A673 (cell line): Measurements from ENCODE around the gene DDR1. TPM values are rescaled to one million over a fixed set of nuclear protein-coding genes. Genes with fewer than 3 reads are reported as not detected.

Experiments used
- BruUV-seq: library from RNA; stranded (reverse); fragments of 400-500 nt; replicated peaks from 2 replicates; lab custom pipeline; 2021; lab: Mats Ljungman, UMichigan
- CTCF ChIA-PET: fragments of 300-600 bp; sonication (Branson Sonifier 250); formaldehyde crosslinking; loops from one replicate; lab custom pipeline; 2022; ENCODE audit warnings: antibody characterized with exemption; lab: Charles Lee
- POLR2A ChIA-PET: fragments of 300-600 bp; sonication (Branson Sonifier 250); formaldehyde crosslinking; loops from one replicate; lab custom pipeline; 2022; ENCODE audit warnings: antibody characterized with exemption; ENCODE audit not compliant: low non-redundant PET; lab: Charles Lee
- DNase-seq: peaks from one replicate; pipeline ENCODE4 v3.0.0-alpha.2; 2015; ENCODE audit warnings: low spot score
- H3K27ac ChIP-seq: fragments of 200-600 bp; sonication (generic); 2 replicates; pipeline ENCODE4 v1.5.1; 2016; ENCODE audit warnings: mixed run types, low read depth, mild to moderate bottlenecking, mixed read lengths, antibody characterized with exemption, low read length; ENCODE audit not compliant: poor library complexity, severe bottlenecking
- H3K27me3 ChIP-seq: fragments of 200-600 bp; sonication (generic); replicated peaks from 2 replicates; pipeline ENCODE4 v1.6.1; 2017; ENCODE audit warnings: mixed run types, low read depth, mild to moderate bottlenecking, mixed read lengths, antibody characterized with exemption, low read length; ENCODE audit not compliant: insufficient read depth, poor library complexity
- H3K36me3 ChIP-seq: fragments of 200-600 bp; sonication (generic); 2 replicates; pipeline ENCODE4 v1.6.1; 2016; ENCODE audit warnings: mixed run types, mild to moderate bottlenecking, mixed read lengths, antibody characterized with exemption, low read length; ENCODE audit not compliant: insufficient read depth, poor library complexity, severe bottlenecking
- H3K4me1 ChIP-seq: fragments of 200-600 bp; sonication (generic); 2 replicates; pipeline ENCODE4 v1.6.1; 2017; ENCODE audit warnings: mixed run types, mild to moderate bottlenecking, mixed read lengths, antibody characterized with exemption, low read length; ENCODE audit not compliant: insufficient read depth, poor library complexity, severe bottlenecking
- H3K4me3 ChIP-seq: fragments of 200-600 bp; sonication (generic); 2 replicates; pipeline ENCODE4 v1.5.1; 2016; ENCODE audit warnings: low read depth, mixed run types, mild to moderate bottlenecking, mixed read lengths, low read length; ENCODE audit not compliant: poor library complexity, severe bottlenecking
- H3K9me3 ChIP-seq: fragments of 200-600 bp; sonication (generic); 2 replicates; pipeline ENCODE4 v1.6.1; 2016; ENCODE audit warnings: mixed run types, low read depth, mild to moderate bottlenecking, mixed read lengths, antibody characterized with exemption, low read length; ENCODE audit not compliant: poor library complexity, severe bottlenecking
- EZH2 ChIP-seq: fragments of 200-600 bp; sonication (generic); IDR thresholded peaks from 2 replicates; pipeline ENCODE4 v1.6.1; 2017; ENCODE audit warnings: borderline replicate concordance, low read depth, mild to moderate bottlenecking, mixed read lengths, antibody characterized with exemption, low read length; ENCODE audit not compliant: poor library complexity, severe bottlenecking
- intact Hi-C: fragments of 100-400 bp; cut with micrococcal nuclease; formaldehyde crosslinking; loops from one replicate; pipeline ENCODE4 v1.10.0; 2022; ENCODE audit not compliant: unreplicated experiment
- total RNA-seq: library from RNA; stranded (reverse); gene quantifications from 2 replicates; pipeline ENCODE4 v1.2.3, GENCODE V29; 2021
- TF ChIP-seq, protein P1 (sequence below): fragments of 300-800, 200-600 bp; sonication (generic); conservative IDR thresholded peaks from 2 replicates; pipeline ENCODE4 v1.5.1; 2017; ENCODE audit warnings: low read depth, mild to moderate bottlenecking, antibody characterized with exemption, low read length, moderate library complexity, mixed read lengths

The DDR1 gene
- total RNA-seq, 1 experiment from 2014 or later: 57.9 TPM

DNA sequence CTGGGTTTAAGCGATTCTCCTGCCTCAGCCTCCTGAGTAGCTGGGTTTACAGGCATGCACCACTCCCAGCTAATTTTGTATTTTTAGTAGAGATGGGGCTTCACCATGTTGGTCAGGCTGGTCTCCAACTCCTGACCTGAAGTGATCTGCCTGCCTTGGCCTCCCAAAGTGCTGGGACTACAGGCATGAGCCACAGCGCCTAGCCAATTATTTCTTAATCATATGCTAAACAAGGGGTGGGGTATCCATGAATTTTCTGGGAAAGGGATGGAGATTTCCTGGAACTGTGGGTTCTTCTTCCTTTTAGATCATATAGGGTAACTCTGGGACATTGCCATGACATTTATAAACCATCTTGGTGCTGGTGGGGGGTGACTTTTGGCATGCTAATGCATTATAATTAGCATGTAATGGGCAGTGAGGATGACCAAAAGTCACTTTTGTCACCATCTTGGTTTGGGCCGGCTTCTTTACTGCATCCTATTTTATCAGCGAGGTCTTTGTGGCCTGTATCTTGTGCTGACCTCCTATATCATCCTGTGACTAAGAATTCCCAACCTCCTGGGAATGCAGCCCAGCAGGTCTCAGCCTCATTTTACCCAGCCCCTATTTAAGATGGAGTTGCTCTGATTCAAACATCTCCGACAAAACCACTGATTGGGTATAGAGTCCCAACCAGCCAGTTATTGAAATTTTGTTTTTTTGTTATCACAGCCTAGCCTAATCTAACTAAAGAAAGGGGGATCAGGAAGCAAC is 29.9 kb upstream of the DDR1 start:
- CTCF ChIA-PET: interaction anchor here (0.6 kb wide), 1 partner anchor 401 kb away, joined by 3 read pairs; no protein-coding TSS in a partner anchor
- Histone ChIP-seq H3K9me3 (peaks cover 4% of the 10 kb centered on the region), H3K4me3 (no peak overlapping the region), H3K27ac (no peak overlapping the region), H3K4me1 (no peaks in the 10 kb centered on the region), H3K36me3 (no peaks in the 10 kb centered on the region), H3K27me3 (no peaks in the 10 kb centered on the region)
- TF ChIP-seq, protein P1, sequence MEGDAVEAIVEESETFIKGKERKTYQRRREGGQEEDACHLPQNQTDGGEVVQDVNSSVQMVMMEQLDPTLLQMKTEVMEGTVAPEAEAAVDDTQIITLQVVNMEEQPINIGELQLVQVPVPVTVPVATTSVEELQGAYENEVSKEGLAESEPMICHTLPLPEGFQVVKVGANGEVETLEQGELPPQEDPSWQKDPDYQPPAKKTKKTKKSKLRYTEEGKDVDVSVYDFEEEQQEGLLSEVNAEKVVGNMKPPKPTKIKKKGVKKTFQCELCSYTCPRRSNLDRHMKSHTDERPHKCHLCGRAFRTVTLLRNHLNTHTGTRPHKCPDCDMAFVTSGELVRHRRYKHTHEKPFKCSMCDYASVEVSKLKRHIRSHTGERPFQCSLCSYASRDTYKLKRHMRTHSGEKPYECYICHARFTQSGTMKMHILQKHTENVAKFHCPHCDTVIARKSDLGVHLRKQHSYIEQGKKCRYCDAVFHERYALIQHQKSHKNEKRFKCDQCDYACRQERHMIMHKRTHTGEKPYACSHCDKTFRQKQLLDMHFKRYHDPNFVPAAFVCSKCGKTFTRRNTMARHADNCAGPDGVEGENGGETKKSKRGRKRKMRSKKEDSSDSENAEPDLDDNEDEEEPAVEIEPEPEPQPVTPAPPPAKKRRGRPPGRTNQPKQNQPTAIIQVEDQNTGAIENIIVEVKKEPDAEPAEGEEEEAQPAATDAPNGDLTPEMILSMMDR: no peak
- TF ChIP-seq EZH2: no peak
- POLR2A ChIA-PET: no interaction called here
- BruUV-seq: no TSS peak
- DNase-seq: no peak
- intact Hi-C loops: no loop called here

DNA sequence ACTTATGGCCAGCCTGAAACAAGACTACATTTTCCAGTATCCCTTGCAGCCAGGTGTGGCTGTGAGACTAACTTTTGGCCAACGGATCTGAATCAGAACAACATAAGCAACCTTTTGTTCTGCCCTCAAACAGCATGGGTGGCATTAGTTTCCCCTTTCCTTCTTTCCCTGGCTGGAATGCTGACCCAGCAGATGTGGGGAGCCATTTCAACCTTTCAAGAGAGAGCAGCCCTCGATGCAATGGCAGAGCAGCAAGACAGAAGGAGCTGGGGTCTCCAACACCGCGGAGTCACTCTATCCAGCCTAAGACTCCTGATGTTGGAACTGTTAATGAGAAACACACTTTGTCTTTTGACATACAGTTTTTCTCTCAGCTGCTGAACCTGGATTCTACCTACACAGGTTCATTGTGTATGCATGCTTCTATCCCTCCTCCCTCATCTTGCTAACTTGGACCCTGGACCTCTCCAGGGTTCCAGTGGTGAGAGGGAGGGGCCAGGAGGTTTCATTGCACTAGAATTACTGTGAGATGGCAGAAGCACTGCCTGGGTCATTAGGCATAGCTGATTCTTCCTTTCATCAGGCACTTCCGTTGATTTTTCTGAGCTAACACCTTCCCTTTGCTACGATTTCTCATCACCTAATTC is 28.8 kb upstream of the DDR1 start:
- no peak overlapping the region for H3K27ac ChIP-seq
- no TSS peak for BruUV-seq
- peaks cover 4% of the 10 kb centered on the region for H3K9me3 ChIP-seq
- intact Hi-C loops: no loop called here
- POLR2A ChIA-PET: no interaction called here
- DNase-seq: no peak
- H3K27me3 ChIP-seq: no peaks in the 10 kb centered on the region
- no peak for TF ChIP-seq EZH2
- TF ChIP-seq, protein P1: no peak
- H3K4me1 ChIP-seq: no peaks in the 10 kb centered on the region
- CTCF ChIA-PET: no interaction called here
- no peaks in the 10 kb centered on the region for H3K36me3 ChIP-seq
- no peak overlapping the region for H3K4me3 ChIP-seq

DNA sequence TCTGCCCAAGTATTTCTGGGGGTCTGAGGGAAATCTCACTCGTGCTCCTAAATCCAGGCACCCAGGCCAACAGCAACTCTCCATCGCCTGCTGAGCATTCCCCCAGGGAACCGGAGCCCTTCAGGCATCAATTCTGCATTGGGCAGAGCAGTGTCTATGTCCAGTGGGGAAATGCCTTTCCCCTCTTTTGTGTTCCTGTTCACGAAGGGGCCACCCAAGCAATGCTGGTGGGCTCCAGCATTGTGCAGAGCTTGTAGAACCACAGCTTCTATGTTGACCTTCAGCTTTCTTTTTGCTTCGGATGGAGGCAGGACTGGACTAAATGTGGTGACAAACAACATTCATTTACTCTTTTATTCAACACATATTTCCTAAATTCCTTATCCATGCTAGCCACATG is 27.2 kb upstream of the DDR1 start:
- Histone ChIP-seq H3K4me1 (no peaks in the 10 kb centered on the region), H3K27ac (no peak overlapping the region), H3K36me3 (no peaks in the 10 kb centered on the region), H3K27me3 (no peaks in the 10 kb centered on the region), H3K9me3 (no peaks in the 10 kb centered on the region), H3K4me3 (no peak overlapping the region)
- TF ChIP-seq, protein P1: no peak
- TF ChIP-seq EZH2: no peak
- ChIA-PET CTCF (no interaction called here), POLR2A (no interaction called here)
- BruUV-seq: no TSS peak
- DNase-seq: no peak
- intact Hi-C loops: no loop called here
